Hematopoietic multipotent progenitor cell treated with erythropoietin and hydrocortisone succinate and interleukin-3 and kit ligand, for 17 days (in vitro differentiated cells): Measurements from ENCODE around the gene MPLKIP.
"Not testable (repeated sequence)": the region's sequence is repeated elsewhere in the genome, so short reads cannot be mapped to it uniquely, and the experiment has no call there.

Source experiments
- DNase-seq: peaks from one replicate; pipeline ENCODE4 v3.0.0-alpha.2; 2015; ENCODE audit warnings: low spot score

The MPLKIP gene

DNA sequence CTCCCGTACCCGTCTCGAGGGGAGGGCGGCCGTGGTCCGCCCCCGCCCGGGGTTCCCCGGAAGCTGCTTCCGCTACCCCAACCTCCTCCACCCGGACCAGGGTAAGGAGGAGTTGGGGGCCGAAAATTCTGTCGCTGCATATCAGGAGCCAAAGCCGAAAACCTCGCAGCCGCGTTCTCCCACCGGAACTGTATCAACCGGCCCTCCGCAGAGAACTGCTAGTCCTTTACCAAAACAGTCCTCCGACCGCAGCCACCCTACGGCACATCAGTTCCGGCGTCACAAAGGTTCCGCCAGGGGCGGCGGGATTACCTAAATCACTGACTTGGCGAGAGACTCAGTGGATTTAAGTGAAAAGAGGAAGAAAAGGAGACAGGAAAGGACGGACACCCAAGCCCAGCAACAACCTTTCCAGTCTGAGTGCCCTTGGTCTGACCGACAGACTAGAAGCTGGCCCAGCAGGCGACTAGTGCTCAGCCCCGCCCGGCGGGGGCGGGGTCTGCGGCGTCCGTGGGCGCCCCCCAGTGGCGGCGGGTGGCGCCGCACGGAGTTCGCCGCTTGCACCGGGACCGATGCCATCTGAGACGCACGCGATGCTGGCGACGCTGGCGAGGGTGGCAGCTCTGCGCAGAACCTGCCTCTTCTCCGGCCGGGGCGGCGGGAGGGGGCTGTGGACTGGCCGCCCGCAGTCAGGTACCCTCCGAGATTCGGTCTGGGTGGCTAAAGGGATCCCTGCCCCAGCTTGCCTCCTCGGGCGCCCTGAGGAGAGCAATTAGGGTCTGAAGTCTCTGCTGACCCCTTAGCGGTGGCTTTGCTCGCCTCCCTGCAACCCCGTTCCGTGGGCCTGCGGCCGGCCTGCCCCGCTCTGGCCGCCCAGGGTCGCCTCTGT is at the start of gene MPLKIP, which contains the start of gene SUGCT:
Gene MPLKIP (minus strand): TSS at position 195 of the 889 bp plus-strand sequence. CDS start 55 bp downstream, at position 140.
Gene SUGCT (plus strand): TSS at position 578 of the 889 bp plus-strand sequence.
- DNase-seq: peak; percentile 94

- DNase-seq: no peak
These were observed 48.0 kb upstream of the MPLKIP start for GRCh38 chr7:40182452-40182851.

- no peak for DNase-seq
These were observed 42.6 kb upstream of the MPLKIP start for GRCh38 chr7:40177071-40177470.

- no peak for DNase-seq
These were observed 41.5 kb upstream of the MPLKIP start for GRCh38 chr7:40175725-40176510.

DNA sequence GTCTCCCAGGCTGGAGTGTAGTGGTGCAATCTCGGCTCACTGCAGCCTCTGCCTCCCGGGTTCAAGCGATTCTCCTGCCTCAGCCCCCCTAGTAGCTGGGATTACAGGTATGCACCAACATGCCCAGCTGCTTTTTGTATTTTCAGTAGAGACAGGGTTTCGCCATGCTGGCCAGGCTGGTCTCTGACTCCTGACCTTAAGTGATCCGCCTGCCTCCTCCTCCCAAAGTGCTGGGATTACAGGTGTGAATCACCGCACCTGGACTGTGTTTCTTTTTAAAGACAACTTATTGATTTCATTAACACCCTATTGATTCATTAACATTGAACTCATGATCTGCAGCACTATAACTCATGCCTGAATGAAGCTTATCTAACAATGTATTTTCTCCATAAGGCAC is 40.8 kb upstream of the MPLKIP start:
- not testable (repeated sequence) for DNase-seq

DNA sequence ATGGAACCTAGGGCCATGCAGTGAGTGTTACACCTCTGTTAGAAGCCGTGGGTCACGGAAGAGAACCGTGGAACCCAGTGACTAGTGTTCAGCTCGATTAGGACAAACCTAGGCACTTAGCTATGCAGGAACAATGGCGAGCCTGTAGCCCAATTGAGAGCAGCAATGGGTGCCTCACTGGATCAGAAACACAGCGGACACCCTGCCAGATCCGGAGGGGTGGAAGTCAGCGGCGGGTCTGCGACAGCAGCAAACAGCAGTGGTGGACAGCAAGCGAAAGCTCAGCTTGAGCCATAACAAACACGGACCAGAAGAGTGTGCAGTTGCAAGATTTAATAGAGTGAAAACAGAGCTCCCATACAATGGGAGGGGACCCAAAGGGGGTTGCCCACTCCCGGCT is 38.7 kb upstream of the MPLKIP start:
- not testable (repeated sequence) for DNase-seq

GRCh38 chr7:40168266-40168665 is 33.8 kb upstream of the MPLKIP start:
- DNase-seq: not testable (repeated sequence)

- no peak for DNase-seq
These were observed 32.9 kb upstream of the MPLKIP start for GRCh38 chr7:40167291-40167690.

DNA sequence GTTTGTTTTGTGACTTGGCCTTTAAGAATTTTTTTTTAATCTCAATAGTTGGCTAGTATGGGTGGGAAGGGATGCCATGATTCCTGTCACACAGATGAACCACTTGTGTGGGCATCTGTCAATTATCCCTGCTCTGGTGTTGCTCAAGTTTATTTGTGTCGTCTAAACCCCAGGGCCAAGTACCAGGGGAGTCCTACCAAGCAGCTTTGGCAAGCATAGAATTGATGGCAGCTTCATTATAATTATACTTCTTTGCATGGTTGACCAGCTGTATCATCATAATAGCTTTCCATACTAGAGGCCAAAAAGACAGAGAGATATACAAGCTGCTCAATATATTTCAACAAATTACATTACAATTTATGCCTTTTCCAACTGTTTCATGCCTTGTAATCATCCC is 30.8 kb upstream of the MPLKIP start:
- no peak for DNase-seq

DNA sequence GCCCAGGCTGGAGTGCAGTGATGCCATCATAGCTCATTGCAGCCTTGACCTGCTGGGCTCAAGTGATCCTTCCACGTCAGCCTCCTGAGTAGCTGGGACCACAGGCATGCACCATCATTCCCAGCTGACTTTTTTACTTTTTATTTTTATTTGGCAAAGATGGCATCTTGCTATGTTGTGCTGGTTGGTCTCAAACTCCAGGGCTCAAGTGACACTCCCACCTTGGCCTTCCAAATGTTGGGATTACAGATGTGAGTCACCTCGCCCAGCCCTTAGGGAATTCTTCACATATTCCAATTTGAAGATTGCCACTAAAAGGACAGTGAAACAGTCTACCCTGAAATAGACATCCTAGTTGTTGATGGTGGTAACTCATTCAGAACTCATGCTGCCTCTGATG is 28.1 kb upstream of the MPLKIP start:
- no peak for DNase-seq

DNA sequence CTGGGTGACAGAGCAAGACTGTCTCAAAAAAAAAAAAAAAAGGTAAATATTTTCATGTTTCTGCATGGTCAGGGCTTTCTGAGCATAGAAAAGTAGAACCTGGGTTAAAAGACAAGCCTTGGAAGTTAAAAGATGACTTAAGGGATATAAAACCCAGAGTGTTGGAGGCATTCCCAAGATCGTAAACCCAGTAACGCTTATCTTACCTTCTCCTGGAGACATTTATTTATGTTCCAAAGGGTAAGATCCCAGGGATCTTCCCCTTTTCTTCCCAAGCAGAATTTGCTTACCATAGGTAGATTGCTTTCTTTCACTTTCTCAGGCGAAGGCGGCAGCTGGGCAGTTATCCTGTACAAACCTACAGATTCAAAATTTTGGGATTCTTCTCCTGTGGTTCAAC is 22.6 kb upstream of the MPLKIP start:
- DNase-seq: no peak

DNA sequence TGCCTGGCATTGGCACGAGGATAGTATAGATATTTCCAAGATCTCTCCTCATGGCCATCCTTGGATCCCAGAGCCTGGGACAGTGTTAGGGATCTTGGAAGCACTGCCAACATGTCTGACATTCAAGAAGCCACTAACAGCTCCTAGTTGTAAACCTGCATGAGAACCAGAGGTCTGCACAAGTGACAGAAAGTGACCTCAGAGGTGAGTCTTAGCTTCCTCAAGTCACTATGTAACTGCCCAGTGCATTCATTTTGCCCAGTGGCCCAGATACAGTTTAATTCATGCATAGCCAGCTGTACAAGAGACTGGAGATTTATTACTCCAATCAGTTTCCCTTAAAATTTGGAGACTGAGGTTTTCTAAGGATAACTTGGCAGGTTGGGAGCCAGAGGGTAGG is 17.1 kb upstream of the MPLKIP start:
- DNase-seq: no peak

DNA sequence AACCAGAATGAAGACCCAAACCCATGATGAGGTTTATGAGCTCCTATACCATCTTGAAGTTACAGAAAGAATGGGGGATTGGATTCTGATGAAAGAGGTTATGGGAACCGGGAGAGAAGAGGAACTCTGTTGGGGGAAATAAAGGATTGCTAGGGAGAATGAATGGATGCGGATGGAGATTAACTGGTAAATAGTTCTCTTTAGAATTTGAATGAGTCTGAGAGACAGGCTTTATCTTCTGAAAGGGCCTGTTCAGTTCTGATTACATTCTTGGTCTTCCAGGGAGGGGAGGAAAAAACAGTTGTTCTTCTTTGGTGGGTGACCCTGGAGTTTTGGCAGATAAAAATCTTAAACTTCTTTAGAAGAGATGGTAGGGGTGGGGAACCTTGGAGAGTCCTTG is 14.2 kb upstream of the MPLKIP start:
- no peak for DNase-seq

DNA sequence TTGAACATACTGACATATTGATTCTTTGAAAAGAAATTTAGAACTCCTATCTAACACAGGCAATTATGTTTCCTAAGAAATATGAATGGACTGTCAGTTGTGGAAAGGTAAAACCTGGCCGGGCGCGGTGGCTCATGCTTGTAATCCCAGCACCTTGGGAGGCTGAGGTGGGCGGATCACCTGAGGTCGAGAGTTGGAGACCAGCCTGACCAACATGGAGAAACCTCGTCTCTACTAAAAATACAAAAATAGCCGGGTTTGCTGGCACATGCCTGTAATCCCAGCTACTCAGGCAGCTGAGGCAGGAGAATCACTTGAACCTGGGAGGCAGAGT is 13.8 kb upstream of the MPLKIP start:
- DNase-seq: not testable (repeated sequence)

DNA sequence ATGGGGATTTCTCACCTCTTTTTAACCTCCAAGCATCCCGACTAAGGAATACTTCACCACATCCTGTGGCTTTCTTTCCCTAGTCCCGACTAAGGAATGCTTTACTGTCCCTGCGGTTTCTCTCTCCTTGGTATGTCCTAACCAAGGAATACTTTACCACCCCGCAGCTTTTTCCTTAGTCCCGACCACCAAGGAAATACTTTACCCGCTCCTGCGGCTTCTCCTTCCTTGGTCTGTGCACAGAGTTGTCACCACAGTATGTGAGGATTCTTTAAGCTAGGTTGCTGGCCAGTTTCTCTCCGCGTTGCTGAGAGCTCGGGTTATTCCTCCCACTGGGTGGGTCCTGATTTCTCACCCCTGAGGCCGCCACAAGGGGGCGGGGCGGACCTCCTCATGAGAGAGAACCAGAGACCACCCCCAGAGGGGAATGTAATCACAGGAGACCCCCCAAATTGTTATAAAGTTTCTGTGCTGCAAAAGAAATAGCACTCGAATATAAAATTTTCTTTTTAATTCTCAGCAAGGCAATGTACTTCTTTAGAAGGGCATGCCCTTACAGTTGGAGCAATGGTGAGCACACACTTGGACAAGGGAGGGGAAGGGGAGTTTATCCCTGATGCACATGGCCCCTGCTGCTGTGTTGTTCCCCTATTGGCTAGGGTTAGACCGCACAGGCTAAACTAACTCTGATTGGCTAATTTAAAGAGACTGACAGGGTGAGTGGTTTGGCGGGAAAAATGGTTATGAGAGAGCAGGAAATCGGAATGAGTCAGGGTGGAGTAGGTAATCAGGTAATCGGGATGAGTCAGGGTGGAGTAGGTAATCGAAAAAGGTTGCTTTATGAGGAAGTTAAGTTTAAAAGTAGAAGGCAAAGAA is 13.2 kb upstream of the MPLKIP start:
- DNase-seq: no peak

DNA sequence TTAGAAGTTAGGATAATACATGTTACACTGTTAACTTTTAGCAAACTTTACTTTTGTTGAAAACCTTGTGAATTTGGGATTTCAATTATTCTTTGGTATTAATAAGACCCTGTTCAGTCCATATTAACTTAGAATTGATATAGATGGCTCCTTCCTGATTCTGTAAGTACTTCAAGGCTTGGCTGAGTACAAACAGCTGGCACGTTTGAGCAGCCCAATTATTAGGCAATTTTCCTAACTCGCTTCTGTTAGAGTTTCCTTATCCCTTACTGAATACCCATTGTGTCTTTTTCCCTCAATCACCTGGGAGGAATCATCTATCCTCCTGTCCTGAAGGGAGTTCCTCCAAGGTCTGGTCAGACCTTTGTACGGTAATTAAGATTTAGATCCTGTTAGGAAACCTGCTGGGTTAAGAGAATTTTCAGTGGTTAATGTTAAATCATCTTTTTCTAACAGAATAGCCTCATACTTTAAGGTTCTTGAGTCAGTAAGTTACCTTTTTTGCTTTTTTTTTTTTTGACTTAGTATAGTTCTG is 11.2 kb upstream of the MPLKIP start:
- not testable (repeated sequence) for DNase-seq

DNA sequence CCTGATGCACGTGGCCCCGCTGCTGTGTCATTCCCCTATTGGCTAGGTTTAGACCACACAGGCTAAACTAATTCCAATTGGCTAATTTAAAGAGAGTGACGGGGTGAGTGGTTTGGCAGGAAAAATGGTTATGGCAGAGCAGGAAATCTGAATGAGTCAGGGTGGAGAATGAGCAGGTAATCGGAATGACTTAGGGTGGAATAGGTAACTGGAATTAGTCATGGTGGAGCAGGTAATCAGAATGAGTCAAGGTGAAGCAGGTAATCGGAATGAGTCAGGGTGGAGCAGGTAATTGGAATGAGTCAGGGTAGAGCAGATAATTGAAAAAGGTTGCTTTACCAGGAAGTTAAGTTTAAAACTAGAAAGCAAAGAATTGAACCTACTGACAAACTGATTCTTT is 7.5 kb upstream of the MPLKIP start:
- not testable (repeated sequence) for DNase-seq

DNA sequence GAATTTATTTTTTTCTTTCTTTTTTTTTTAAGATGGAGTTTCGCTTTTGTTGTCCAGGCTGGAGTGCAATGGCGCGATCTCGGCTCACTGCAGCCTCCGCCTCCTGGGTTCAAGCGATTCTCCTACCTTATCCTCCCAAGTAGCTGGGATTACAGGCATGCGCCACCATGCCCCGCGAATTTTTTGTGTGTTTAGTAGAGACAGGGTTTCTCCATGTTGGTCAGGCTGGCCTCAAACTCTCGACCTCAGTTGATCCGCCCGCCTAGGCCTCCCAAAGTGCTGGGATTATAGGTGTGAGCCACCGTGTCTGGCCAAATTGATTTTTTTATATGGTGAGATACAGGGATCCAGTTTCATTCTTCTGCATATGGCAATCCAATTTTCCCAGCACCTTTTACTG is 5.5 kb upstream of the MPLKIP start:
- DNase-seq: not testable (repeated sequence)

GRCh38 chr7:40138973-40139372 is 4.6 kb upstream of the MPLKIP start:
- DNase-seq: no peak

- no peak for DNase-seq
These were observed 3.1 kb upstream of the MPLKIP start for GRCh38 chr7:40137563-40137962.

- DNase-seq: no peak
These were observed 842 bp upstream of the MPLKIP start for GRCh38 chr7:40135317-40135610.
